Left ventricle myocardium superior (tissue), 1 donor: Measurements from ENCODE around the gene MCEE. TPM values are rescaled to one million over a fixed set of nuclear protein-coding genes. Genes with fewer than 3 reads are reported as not detected.
"Not testable (repeated sequence)": the region's sequence is repeated elsewhere in the genome, so short reads cannot be mapped to it uniquely, and the experiment has no call there.

Source experiments
- ATAC-seq: fragments of 200-7000 bp; cut with Tn5 transposase; one replicate; pipeline ENCODE4 v1.9.1; 2020; ENCODE audit warnings: mild to moderate bottlenecking, moderate library complexity
- DNase-seq: peaks from one replicate; pipeline ENCODE4 v3.0.0-alpha.2; 2020
- intact Hi-C: fragments of 100-400 bp; cut with micrococcal nuclease; formaldehyde crosslinking; loops from one replicate; pipeline ENCODE4 v1.11.0; 2022
- total RNA-seq: library from RNA; stranded (reverse); fragmentation: NEBNext Ultra II Directional; extraction: Animal tissue kit (Norgen Biotek cat#: 25700); gene quantifications from one replicate; pipeline ENCODE4 v1.2.1, GENCODE V29; 2021
- donor health status: DM: no; HTN: yes; CAD: no; lungs with severe emphysema.

Gene MCEE
- total RNA-seq, 1 donor from 2014 or later: 41.6 TPM

DNA sequence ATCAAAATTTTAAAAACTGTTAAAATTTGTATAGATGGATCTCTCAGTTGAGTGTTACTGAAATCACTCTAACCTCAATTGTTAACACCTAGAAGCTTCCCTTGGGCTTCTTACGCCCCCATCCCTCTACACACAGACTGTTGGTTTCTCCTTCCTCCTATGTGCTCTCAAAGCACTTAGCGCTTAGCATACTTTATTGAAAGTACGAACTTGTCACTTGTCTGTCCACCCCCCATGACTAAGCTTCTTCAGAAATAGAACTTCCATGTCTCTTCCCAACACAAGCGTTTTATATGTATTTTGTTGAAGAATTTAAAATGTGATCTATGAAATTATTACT lies 846 bp upstream of the MCEE start:
- DNase-seq (no peak), ATAC-seq (no peak)
- intact Hi-C loops: no loop called here

DNA sequence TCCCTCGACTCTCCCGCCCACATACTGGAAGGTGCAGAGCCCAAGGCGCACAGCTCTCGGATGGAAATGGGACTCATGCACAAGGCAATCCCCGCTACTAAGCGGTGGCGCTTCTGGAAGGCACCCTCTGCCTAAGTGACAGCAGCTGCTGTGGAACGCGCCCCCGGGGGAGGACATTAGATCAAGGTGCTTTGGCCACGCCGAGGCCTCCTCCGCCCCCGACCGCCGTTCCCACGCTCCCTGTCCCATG lies 202 bp downstream of the MCEE start:
- no peak for DNase-seq
- intact Hi-C loops: no loop called here
- peak; percentile 70 for ATAC-seq

- no peak for DNase-seq
- intact Hi-C loops: no loop called here
- ATAC-seq: no peak
These were observed 721 bp downstream of the MCEE start for GRCh38 chr2:71129114-71129901.

DNA sequence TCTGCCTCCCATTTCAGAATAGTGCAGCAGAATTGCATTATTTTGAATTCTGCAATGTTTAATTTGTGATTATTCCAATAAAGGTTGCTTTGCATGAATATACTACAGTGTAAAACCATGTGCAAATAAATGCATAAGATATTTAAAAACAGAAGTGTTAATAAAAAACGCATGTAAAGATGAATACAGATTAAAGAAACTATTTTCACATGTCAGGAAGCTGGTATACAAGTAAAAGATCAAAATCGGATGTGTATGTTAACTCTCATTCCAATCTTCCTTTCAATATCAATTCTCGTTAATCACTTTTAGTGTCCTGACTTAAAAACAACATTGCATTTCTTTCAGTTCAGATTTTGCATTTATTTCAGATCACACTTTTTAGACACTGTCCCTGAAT lies 3.1 kb downstream of the MCEE start:
- DNase-seq: no peak
- intact Hi-C loops: no loop called here
- no peak for ATAC-seq

- no peak for DNase-seq
- no peak for ATAC-seq
- intact Hi-C loops: no loop called here
These were observed 4.3 kb downstream of the MCEE start for GRCh38 chr2:71125506-71126294.

GRCh38 chr2:71122387-71123298 lies 7.4 kb downstream of the MCEE start:
- no peak for DNase-seq
- intact Hi-C loops: no loop called here
- no peak for ATAC-seq

- no peak for ATAC-seq
- intact Hi-C loops: no loop called here
These were observed 8.6 kb downstream of the MCEE start for GRCh38 chr2:71121479-71121878.

GRCh38 chr2:71120195-71120594 lies 9.8 kb downstream of the MCEE start:
- DNase-seq (no peak), ATAC-seq (peak; percentile 77)
- intact Hi-C loops: no loop called here

More at GRCh38 chr2:71121479-71121878, 8.6 kb downstream of the MCEE start:
- no peak for DNase-seq

DNA sequence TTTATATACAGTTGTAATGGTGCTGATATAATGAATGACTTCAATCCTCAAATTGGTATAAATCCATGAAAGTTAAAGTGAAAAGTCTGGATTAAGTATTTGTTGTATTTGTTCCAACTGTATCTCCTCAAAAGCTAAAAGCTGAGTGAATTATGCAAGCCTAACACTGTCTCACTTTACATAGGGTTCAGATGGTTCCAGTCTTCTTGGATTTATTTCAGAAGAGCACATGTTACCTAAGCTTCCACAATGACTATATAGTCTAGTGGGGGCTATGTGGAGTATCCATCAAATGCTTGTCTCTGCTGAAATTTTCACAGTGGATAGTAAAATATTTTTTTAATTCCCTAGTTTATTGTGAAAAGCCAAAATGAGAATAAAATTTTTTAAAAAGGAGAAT lies 13.0 kb downstream of the MCEE start:
- intact Hi-C loops: no loop called here
- ATAC-seq (no peak), DNase-seq (no peak)

GRCh38 chr2:71113843-71114242 lies 16.2 kb downstream of the MCEE start:
- no peak for ATAC-seq
- DNase-seq: no peak
- intact Hi-C loops: no loop called here

DNA sequence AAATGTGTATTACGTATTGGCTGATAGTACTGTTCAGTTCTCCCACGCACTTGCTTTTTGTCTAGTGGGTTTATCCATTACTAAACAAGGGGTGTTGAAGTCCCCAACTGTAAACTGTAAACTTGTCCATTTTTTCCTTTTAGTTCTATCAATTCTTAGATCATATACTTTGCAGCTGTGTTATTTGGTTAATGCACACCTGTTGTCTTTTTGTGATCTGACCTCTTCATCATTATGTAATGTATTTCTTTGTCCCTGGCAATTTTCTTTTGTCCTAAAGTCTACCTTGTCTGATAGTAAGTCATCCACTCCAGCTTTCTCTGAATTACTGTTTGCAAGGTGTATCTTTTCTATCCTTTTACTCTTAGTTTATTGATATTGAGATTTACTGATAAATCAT lies 21.9 kb downstream of the MCEE start:
- DNase-seq (no peak), ATAC-seq (no peak)
- intact Hi-C loops: no loop called here

DNA sequence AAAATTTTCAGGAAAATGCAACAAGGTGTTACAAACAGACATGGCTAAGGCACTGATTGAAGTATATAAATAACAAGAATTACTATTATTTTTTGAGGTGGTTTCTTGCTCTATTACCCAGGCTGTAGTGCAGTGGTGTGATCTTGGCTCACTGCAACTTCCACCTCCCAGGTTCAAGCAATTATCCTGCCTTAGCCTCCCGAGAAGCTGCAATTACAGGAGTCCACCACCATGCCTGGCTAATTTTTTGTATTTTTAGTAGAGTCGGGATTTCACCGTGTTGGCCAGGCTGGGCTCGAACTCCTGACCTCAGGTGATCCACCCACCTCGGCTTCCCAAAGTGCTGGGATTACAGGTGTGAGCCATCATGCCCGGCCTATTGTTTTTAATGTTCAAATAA lies 23.6 kb downstream of the MCEE start:
- intact Hi-C loops, ATAC-seq, DNase-seq: not testable (repeated sequence)

- ATAC-seq (no peak), DNase-seq (no peak)
- intact Hi-C loops: no loop called here
These were observed 26.2 kb downstream of the MCEE start for GRCh38 chr2:71103809-71104208.

DNA sequence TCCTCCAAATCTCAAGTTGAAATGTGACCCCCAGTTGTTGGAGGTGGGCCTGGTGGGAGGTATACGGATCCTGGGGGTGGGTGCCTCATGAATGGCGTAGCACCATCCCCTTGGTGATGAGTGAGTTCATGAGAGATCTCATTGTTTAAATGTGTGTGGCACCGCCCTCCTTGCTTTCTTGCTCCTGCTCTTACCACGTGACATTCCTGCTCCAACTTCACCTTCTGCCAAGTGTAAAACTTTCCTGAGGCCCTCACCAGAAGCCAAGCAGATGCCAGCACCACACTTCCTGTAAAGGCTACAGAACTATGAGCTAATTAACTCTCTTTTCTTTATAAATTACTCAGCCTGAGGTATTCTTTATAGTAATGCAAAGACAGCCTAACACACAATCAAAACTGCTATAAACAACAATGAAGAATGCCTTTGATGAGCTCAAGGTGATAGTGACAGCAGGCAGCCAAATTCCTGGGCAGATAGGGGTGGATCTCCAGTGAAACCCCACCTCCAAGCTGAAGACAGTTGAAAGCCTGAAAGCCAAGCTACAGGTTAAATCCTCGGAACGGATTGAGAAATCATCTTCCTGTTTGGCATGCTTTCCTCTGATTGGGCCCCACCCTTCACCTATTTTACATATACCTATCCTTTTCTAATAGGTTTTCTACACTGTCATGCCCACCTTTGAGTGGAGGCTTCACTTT lies 26.9 kb downstream of the MCEE start:
- ATAC-seq (no peak), DNase-seq (no peak)
- intact Hi-C loops: no loop called here

GRCh38 chr2:71101656-71102055 lies 28.4 kb downstream of the MCEE start:
- ATAC-seq (no peak), DNase-seq (no peak)
- intact Hi-C loops: no loop called here

DNA sequence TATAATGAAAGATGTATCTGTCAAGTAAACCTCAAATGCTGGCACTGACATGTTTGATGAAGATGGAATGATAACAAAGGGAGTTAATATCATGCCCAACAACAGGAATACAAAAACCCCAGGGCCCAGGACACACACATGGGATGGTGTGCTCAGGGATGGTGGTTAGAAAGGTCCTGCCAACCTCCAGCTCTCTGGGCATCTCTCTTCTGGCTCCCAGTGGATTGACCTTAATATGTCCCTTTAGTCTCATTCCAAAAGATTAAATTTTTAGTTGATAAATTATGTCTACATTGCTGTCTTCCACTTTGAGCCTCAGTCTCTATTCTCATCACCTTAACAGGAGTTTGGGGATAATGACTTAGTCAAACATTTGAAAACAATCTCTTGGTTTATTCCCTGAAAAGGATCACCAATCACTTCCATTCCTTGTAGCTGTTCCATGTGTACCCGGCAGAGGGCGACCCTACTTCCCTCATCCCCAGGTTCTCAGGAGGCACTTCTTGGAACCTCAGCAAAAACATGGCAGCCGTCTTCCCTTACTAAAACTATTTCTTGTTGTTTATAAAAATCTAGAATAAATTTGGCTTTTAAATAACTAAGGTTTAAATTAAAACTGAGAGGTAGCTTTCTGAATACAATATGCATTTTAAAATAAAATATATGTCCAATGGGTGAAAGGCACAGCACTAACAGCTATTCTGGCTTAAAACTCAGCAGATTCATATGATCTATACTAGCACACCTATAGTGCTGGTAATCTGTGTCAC lies 29.6 kb downstream of the MCEE start:
- peak; percentile 58 for ATAC-seq
- intact Hi-C loops: no loop called here
- peak; percentile 53 for DNase-seq

GRCh38 chr2:71092491-71093260 lies 37.4 kb downstream of the MCEE start:
- DNase-seq, intact Hi-C loops, ATAC-seq: not testable (repeated sequence)

- ATAC-seq, DNase-seq, intact Hi-C loops: not testable (repeated sequence)
These were observed 38.2 kb downstream of the MCEE start for GRCh38 chr2:71091808-71092207.
